Neural progenitor cell (in vitro differentiated cells): ENCODE data around the gene SMTN. TPM values are rescaled to one million over a fixed set of nuclear protein-coding genes. Genes with fewer than 3 reads are reported as not detected.

ENCODE experiments used
- DNase-seq: peaks from one replicate; pipeline ENCODE4 v3.0.0-alpha.2; 2016; ENCODE audit warnings: low spot score
- H2AFZ ChIP-seq: fragments of 200-600 bp; sonication (generic); replicated peaks from 2 replicates; pipeline ENCODE4 v1.6.1; 2016; ENCODE audit warnings: antibody characterized with exemption
- H3F3A ChIP-seq: fragments of 200-600 bp; sonication (generic); 2 replicates; pipeline ENCODE4 v1.6.1; 2016; ENCODE audit warnings: antibody characterized with exemption, low read depth
- H3K27ac ChIP-seq: fragments of 200-600 bp; sonication (generic); 2 replicates; pipeline ENCODE4 v1.5.1; 2016; ENCODE audit warnings: mild to moderate bottlenecking
- H3K27me3 ChIP-seq: fragments of 200-600 bp; sonication (generic); 2 replicates; pipeline ENCODE4 v1.6.1; 2016; ENCODE audit warnings: mild to moderate bottlenecking, moderate library complexity
- H3K36me3 ChIP-seq: fragments of 200-600 bp; sonication (generic); 2 replicates; pipeline ENCODE4 v1.5.1; 2016
- H3K4me1 ChIP-seq: fragments of 200-600 bp; sonication (generic); 2 replicates; pipeline ENCODE4 v1.6.1; 2016; ENCODE audit warnings: mixed run types
- H3K4me2 ChIP-seq: fragments of 200-600 bp; sonication (generic); 2 replicates; pipeline ENCODE4 v1.6.1; 2016
- H3K4me3 ChIP-seq: fragments of 200-600 bp; sonication (generic); 2 replicates; pipeline ENCODE4 v1.5.1; 2016
- H3K79me2 ChIP-seq: fragments of 200-600 bp; sonication (generic); 2 replicates; pipeline ENCODE4 v1.6.1; 2016; ENCODE audit warnings: low read depth
- H3K9ac ChIP-seq: fragments of 200-600 bp; sonication (generic); 2 replicates; pipeline ENCODE4 v1.6.1; 2016
- H3K9me3 ChIP-seq: fragments of 200-600 bp; sonication (generic); 2 replicates; pipeline ENCODE4 v1.5.1; 2016; ENCODE audit warnings: low read depth
- H4K20me1 ChIP-seq: fragments of 200-600 bp; sonication (generic); 2 replicates; pipeline ENCODE4 v1.6.1; 2016; ENCODE audit warnings: low read depth
- H3K27ac Mint-ChIP-seq: 3 replicates; pipeline ENCODE4 v1.8.0; 2021; ENCODE audit warnings: mixed read lengths
- H3K27me3 Mint-ChIP-seq: 2 replicates; pipeline ENCODE4 v1.8.0; 2022; ENCODE audit warnings: low read depth, mild to moderate bottlenecking, inconsistent platforms, moderate library complexity, mixed read lengths; ENCODE audit not compliant: insufficient read depth
- H3K36me3 Mint-ChIP-seq: 3 replicates; pipeline ENCODE4 v1.8.0; 2021; ENCODE audit warnings: mixed read lengths
- H3K4me1 Mint-ChIP-seq: 3 replicates; pipeline ENCODE4 v1.8.0; 2021; ENCODE audit warnings: mixed read lengths
- H3K4me3 Mint-ChIP-seq: 3 replicates; pipeline ENCODE4 v1.8.0; 2021; ENCODE audit warnings: mild to moderate bottlenecking, moderate library complexity, mixed read lengths
- H3K9me3 Mint-ChIP-seq: 3 replicates; pipeline ENCODE4 v1.8.0; 2020; ENCODE audit warnings: mixed read lengths
- EZH2 ChIP-seq: fragments of 200-600 bp; sonication (generic); IDR thresholded peaks from 2 replicates; pipeline ENCODE4 v1.6.1; 2017; ENCODE audit warnings: antibody characterized with exemption, mild to moderate bottlenecking, moderate library complexity
- EZH2phosphoT487 ChIP-seq: fragments of 200-600 bp; sonication (generic); IDR thresholded peaks from 2 replicates; pipeline ENCODE4 v1.6.1; 2017; ENCODE audit warnings: antibody characterized with exemption
- total RNA-seq: library from RNA; depleted of rRNA; stranded (reverse); fragments of >200 nt; gene quantifications from 2 replicates; pipeline ENCODE4 v1.2.3, GENCODE V29; 2015; ENCODE audit warnings: low replicate concordance
- TF ChIP-seq, protein P1 (sequence below): fragments of 200-600 bp; sonication (generic); IDR thresholded peaks from 2 replicates; pipeline ENCODE4 v1.5.1; 2017; ENCODE audit warnings: antibody characterized with exemption, mild to moderate bottlenecking

SMTN gene
- total RNA-seq, 1 donor from 2014 or later: 14.1 TPM

DNA sequence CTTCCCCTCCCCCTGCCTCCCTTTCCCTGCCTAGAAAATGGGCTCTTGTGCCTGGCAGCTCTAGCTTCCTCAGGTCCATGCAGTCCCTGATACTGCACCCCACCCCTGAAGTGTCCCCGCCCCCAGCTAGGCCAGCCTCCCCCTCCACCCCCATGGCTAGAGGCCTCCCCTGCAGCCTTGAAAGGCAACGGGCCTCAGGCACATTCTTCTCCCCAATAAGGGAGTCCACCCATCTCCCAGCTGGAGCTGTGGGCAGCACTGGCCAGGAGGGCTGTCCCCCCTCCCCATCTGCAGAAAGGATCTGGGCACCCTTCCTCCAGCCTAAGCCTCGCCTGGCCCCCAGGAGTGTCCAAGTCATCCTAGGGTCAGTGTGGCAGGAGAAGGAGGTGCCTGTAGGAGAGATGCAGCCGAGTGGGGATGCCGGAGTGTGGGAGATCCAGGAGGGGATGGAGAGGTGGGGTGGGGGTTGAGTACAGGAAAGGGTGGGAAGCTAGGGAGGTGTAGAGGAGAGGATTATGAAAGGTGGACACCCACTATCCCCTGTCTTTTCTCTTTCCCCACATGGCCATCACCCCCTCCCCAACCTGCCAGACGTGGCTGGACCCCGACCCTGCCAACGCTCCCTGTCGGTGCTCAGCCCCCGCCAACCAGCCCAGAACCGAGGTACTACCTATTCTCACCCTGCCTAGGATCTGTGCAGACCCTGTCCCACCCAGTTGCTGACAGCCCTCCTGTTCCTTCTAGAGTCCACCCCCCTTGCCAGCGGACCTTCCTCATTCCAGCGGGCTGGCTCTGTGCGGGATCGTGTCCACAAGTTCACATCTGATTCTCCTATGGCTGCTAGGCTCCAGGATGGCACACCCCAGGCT, 9.3 kb downstream of the SMTN start:
- Histone ChIP-seq H3K4me1 (no peaks in the 10 kb centered on the region), H2AFZ (no peak overlapping the region), H3K4me3 (no peak overlapping the region), H3K27ac (no peak overlapping the region), H3K4me2 (no peak overlapping the region), H3K27me3 (no peaks in the 10 kb centered on the region), H3K79me2 (no peaks in the 10 kb centered on the region), H3K36me3 (no peaks in the 10 kb centered on the region), H4K20me1 (no peaks in the 10 kb centered on the region), H3K9me3 (no peaks in the 10 kb centered on the region), H3K9ac (no peak overlapping the region), H3F3A (no peaks in the 10 kb centered on the region)
- no peak overlapping the region for H3K4me3 Mint-ChIP-seq
- peaks cover 2% of the 10 kb centered on the region for H3K4me1 Mint-ChIP-seq
- H3K9me3 Mint-ChIP-seq: no peaks in the 10 kb centered on the region
- TF ChIP-seq EZH2: no peak
- no peak for TF ChIP-seq EZH2phosphoT487
- TF ChIP-seq, protein P1, sequence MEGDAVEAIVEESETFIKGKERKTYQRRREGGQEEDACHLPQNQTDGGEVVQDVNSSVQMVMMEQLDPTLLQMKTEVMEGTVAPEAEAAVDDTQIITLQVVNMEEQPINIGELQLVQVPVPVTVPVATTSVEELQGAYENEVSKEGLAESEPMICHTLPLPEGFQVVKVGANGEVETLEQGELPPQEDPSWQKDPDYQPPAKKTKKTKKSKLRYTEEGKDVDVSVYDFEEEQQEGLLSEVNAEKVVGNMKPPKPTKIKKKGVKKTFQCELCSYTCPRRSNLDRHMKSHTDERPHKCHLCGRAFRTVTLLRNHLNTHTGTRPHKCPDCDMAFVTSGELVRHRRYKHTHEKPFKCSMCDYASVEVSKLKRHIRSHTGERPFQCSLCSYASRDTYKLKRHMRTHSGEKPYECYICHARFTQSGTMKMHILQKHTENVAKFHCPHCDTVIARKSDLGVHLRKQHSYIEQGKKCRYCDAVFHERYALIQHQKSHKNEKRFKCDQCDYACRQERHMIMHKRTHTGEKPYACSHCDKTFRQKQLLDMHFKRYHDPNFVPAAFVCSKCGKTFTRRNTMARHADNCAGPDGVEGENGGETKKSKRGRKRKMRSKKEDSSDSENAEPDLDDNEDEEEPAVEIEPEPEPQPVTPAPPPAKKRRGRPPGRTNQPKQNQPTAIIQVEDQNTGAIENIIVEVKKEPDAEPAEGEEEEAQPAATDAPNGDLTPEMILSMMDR: no peak
- H3K27ac Mint-ChIP-seq: no peak overlapping the region
- no peak for DNase-seq
- no peaks in the 10 kb centered on the region for H3K27me3 Mint-ChIP-seq
- no peaks in the 10 kb centered on the region for H3K36me3 Mint-ChIP-seq

DNA sequence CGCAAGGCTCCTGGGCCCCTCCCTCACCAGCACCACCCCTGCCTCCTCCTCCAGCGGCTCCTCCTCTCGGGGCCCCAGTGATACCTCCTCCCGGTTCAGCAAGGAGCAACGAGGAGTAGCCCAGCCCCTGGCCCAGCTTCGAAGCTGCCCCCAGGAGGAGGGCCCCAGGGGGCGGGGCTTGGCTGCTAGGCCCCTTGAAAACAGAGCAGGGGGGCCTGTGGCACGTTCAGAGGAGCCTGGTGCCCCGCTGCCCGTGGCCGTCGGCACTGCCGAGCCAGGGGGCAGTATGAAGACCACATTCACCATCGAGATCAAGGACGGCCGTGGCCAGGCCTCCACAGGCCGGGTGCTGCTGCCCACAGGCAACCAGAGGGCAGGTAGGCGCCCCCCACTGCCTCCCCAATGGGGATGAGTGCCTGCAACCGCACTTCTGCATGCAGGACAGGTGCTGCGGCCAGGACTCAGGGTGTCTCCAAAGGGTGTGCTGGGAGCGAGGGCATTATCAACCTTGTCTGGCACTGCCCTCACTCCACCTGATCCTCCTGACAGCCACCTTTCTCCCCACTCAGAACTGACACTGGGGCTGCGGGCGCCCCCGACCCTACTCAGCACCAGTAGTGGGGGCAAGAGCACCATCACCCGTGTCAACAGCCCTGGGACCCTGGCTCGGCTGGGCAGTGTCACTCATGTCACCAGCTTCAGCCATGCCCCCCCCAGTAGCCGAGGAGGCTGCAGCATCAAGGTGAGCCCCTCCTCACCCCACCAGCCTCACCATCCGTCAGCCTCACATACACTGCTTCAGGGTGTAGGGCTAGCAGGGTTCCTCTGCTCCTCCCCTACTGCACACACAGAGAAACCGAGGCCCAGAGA, 10.2 kb downstream of the SMTN start:
- H3K4me1 Mint-ChIP-seq: peaks cover 2% of the 10 kb centered on the region
- H3F3A ChIP-seq: no peaks in the 10 kb centered on the region
- no peaks in the 10 kb centered on the region for H3K27me3 ChIP-seq
- H3K4me3 ChIP-seq: no peak overlapping the region
- no peak overlapping the region for H3K4me2 ChIP-seq
- no peak overlapping the region for H2AFZ ChIP-seq
- H3K9ac ChIP-seq: no peak overlapping the region
- no peaks in the 10 kb centered on the region for H4K20me1 ChIP-seq
- no peak for DNase-seq
- TF ChIP-seq, protein P1: no peak
- TF ChIP-seq EZH2: no peak
- TF ChIP-seq EZH2phosphoT487: no peak
- no peak overlapping the region for H3K27ac Mint-ChIP-seq
- H3K27me3 Mint-ChIP-seq: no peaks in the 10 kb centered on the region
- H3K4me3 Mint-ChIP-seq: no peak overlapping the region
- no peak overlapping the region for H3K27ac ChIP-seq
- H3K36me3 Mint-ChIP-seq: peaks cover 5% of the 10 kb centered on the region
- no peaks in the 10 kb centered on the region for H3K4me1 ChIP-seq
- no peaks in the 10 kb centered on the region for H3K9me3 Mint-ChIP-seq
- no peaks in the 10 kb centered on the region for H3K9me3 ChIP-seq
- no peaks in the 10 kb centered on the region for H3K36me3 ChIP-seq
- H3K79me2 ChIP-seq: no peaks in the 10 kb centered on the region

GRCh38 chr22:31092161-31092560, 11.0 kb downstream of the SMTN start:
- DNase-seq: no peak
- H3K4me3 ChIP-seq: no peak overlapping the region
- no peaks in the 10 kb centered on the region for H3K4me1 ChIP-seq
- H3K27me3 ChIP-seq: no peaks in the 10 kb centered on the region
- Mint-ChIP-seq H3K27ac (peak overlapping the region; percentile 75), H3K9me3 (no peaks in the 10 kb centered on the region), H3K27me3 (no peaks in the 10 kb centered on the region), H3K36me3 (peaks cover 5% of the 10 kb centered on the region), H3K4me1 (peaks cover 2% of the 10 kb centered on the region), H3K4me3 (no peak overlapping the region)
- H3K9me3 ChIP-seq: no peaks in the 10 kb centered on the region
- no peak for TF ChIP-seq EZH2phosphoT487
- no peak for TF ChIP-seq EZH2
- TF ChIP-seq, protein P1: no peak
- H3F3A ChIP-seq: no peaks in the 10 kb centered on the region
- no peak overlapping the region for H3K27ac ChIP-seq
- no peaks in the 10 kb centered on the region for H3K79me2 ChIP-seq
- no peaks in the 10 kb centered on the region for H4K20me1 ChIP-seq
- no peak overlapping the region for H3K4me2 ChIP-seq
- H3K9ac ChIP-seq: no peak overlapping the region
- no peaks in the 10 kb centered on the region for H3K36me3 ChIP-seq
- H2AFZ ChIP-seq: no peak overlapping the region
